Measurements from ENCODE around the gene ENOX1.

The ENOX1 gene

DNA sequence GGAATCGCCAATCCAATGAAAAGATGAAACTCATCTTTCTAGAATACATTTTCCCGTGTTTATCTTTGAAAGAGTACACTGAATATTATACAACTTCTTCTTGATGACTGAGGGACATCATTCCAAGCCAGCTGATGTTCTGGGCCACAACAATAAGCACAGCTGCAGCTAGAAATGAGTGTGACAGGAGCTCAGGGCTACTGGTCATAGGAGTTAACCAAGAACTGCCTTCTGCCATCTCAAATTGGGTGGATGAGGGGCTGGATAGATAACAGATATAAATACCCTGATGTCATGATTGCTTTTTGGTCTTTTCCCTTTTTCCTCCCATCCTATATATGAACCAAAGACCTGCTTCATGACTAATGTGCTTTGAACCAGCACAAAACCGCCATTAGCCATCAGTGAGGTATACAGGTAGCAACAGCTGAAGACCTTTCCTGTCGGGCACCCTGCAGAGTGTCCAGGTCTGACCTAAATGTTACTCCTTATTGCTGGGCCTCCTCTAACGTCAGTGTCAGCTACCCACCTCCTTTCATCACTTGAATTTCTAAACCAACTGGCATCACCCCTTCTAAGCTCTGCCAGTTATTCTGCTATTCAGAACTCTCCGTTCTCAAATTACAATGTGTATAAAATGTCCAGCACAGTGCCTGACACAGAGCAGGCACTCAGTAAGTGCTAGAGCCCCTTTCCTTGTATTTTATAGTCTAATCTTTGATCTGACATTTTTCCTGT is 178.2 kb downstream of the ENOX1 start:
- no peak for DNase-seq (ENCODE audit: low read depth in 2 of 2)

DNA sequence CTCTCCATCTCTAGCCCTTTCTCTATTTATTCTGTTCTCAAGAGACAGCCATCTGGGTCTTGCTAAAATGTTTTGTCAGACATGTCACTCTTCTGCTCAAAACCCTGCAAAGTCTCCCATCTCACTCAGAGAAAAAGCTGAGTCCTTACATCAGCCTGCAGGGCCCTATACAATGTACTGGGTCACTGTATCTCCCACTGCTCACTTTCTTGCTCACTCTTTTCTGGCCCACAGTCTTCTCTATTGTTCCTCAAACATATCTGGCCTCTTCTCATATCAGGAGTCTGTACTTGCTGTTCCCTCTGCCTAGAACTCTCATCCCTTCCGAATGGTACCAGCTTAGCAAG is 189.2 kb downstream of the ENOX1 start:
- DNase-seq (ENCODE audit: low read depth in 2 of 2), result no peak

DNA sequence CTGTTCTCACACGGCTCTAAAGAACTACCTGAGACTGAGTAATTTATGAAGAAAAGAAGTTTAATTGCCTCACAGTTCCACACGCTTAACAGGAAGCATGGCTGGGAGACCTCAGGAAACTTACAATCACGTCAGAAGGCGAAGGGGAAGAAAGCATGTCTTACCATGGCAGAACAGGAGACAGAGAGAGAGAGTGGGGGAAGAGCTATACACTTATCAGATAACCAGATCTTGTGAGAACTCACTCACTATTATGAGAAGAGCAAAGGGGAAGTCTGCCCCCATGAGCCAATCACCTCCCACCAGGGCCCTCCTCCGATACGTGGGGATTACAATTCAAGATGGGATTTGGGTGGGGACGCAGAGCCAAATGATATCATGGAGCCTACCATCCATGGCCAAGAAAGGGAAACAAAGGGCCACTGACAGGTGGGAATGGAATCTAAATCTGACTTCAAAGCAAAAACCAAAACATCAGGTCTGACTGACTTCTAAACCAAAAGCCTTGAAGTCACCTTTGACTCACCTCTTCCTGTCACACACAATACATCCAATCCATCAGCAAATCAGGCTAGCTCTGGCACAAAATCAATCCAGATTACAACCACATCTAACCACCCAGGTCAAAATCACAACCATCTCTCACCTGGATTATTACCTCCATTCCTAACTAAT is 189.7 kb downstream of the ENOX1 start:
- DNase-seq (ENCODE audit: low read depth in 2 of 2), result no peak

DNA sequence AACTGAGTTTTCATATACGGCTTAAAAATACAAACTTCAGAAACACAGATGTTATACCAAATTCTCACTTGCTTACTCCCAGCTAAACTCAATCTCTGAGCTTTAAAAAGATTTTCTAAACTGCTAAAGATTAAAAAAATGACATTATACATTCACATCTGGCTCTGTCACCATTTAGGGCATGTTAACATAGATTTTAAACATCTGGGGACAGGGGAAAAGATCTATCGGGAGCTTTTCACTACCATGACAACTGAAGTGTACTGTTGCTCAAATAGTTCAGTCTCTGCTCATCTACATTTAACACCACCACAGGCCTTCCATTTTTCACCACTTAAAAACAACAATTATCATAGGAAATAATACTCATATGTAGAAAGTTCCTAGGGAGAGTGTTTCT is 190.8 kb downstream of the ENOX1 start:
- no peak for DNase-seq (ENCODE audit: low read depth in 2 of 2)

DNA sequence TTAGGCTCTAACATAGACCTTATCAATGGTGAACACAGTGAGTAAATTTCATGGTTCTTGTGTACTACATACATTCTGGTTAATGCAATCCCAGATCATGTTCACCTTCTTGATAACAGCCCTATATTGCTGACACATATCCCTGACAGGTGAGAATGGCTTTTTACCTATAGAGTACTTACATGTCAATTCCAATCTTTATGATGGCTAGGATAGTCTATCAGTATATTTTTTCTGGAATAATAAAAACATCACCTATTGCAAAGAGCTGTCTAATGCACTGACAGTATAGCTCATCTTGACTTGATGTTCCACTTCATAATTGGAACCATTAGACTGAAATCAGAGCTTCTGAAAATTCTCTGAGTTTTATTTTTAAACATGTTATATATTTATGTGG is 199.4 kb downstream of the ENOX1 start:
- no peak for DNase-seq (ENCODE audit: low read depth in 2 of 2)

DNA sequence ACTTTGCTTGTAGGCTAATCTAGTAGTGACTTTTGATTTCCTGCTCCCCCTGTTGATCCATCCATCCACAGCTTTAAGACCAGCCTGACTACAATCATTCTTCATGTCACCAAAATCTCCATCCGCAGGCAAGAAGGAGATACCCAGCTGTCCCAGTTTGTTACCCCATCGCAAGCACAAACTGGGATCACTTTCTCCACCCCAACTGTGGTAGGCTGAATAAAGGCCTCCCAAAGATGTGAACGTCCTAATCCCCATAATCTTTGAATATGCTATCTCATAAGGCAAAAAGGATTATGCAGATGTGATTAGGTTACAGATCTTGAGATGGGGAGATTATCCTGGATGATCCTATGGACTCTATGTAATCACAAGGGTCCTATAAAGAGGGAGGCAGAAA is 202.0 kb downstream of the ENOX1 start:
- DNase-seq (ENCODE audit: low read depth in 2 of 2), result no peak

DNA sequence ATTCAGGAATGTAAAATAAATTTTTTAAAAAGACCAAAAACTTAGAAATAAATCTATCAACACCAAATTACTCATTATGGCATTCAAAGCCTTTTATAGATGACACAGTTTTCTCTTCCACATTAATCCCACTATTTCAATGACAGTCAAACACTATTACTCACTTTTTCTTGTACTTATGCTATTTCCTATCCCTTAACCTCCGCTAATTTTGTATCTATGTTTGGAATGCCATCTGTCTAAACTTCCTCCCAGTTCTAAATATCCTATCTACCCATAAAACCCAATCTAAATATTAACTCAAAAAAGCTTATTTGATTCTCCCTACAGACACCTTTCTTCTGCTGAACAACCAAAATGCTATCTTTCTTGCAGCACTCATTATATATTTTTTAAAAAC is 203.5 kb downstream of the ENOX1 start:
- DNase-seq (ENCODE audit: low read depth in 2 of 2), result no peak

DNA sequence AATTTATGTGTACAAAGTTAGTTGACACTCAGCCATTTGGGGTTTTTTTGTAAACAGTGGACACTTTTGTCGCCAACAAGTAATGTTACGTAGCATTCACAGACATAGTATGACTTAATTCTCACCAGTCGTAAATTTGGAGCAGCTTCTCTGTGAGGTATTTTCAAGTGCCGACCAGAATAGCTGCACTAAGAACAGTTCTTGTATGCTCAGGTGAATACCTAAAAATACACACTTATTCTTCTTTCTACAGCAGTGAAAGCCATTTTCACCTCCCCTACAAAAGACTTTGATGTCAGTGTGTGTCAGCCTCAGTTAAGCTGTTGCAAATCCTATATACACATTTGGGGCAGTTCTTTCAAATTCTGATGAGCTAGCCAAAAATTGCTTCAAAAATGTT is 206.5 kb downstream of the ENOX1 start:
- no peak for DNase-seq (ENCODE audit: low read depth in 2 of 2)

DNA sequence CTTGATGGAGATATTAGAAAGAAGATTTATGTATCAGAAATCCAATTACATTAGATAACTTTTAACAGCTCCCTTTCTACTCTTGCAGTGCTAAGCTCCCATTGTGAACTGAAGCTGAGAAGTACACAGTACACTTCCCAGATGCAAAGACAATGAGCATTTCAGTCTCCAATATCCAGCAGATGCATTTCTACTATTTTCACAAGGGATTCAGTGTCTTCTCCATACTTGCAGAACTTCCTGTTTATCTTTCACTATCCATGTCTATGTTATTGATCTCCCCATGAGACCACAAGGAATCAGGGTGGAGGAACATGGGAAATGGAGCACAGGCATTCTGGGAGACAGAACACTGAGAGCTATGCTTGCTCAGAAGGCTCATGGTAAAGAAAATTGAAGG is 207.5 kb downstream of the ENOX1 start:
- DNase-seq (ENCODE audit: low read depth in 2 of 2), result no peak

DNA sequence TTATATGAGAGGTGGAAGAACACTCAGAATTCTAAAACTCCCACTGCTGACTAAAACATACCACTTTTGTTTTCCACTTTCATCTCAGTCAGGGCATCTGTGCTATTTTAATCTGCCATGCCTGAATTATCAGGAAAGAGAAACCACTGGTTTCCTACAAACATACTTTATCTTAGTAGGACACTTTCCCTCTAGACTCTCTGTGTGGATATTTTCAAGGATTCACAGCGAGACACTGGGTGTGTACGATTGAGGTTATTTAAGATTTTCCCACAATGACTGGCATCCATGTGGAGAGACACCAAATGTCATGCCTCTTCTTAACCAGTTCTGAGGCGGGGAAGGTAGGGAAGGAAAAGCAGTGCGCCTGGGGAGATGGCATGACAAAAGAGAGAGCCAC is 212.2 kb downstream of the ENOX1 start:
- no peak for DNase-seq (ENCODE audit: low read depth in 2 of 2)

DNA sequence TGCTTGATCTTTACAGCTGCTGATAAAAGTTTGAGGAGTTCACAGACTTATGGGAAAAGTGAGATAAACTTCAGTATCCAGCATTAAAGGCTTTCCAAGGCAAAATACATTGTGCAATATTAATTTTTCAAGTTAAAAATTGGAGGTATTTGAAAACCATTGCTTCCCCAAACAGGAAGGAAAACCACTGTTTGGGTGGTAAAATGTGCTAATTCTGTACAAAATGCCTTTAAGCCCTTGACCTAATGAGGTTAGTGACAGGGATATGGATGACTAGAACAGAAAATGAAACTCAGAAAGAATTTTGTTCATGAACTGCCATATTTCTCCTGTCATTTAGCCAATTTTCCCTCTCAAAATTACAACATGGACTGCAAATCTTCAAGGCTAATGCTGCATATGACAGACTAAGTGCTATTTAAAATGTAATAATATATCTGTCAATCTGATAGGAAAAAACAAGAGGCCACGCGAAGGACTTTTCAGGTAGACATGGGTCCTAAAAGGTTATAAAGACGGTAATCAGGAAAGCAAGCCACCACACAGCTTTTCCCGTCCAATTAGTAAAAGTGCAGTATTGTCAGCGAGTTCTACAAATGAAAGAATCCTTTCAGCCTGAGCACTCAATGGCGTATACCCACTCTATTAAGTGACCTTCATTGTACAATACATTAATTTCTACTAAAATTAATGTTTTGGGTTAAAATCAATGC is 212.8 kb downstream of the ENOX1 start:
- DNase-seq (ENCODE audit: low read depth in 2 of 2), result no peak

DNA sequence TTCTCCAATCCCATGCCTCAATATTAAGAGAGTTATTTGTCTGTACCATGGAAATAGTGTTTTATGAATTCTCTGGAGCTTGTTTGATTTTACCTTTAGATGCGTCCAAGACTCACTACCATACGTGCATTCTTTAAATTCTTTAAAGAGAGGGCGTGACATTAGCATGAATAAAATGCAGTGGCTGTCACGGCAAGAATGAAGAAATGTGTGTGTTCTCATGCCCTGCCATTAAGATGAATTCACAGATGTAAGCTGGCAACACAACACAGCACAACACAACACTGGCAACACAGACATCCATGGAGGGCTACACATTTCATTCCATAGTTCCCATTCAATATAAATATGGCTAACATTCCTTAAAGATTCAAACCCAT is 213.4 kb downstream of the ENOX1 start:
- DNase-seq (ENCODE audit: low read depth in 2 of 2), result no peak

DNA sequence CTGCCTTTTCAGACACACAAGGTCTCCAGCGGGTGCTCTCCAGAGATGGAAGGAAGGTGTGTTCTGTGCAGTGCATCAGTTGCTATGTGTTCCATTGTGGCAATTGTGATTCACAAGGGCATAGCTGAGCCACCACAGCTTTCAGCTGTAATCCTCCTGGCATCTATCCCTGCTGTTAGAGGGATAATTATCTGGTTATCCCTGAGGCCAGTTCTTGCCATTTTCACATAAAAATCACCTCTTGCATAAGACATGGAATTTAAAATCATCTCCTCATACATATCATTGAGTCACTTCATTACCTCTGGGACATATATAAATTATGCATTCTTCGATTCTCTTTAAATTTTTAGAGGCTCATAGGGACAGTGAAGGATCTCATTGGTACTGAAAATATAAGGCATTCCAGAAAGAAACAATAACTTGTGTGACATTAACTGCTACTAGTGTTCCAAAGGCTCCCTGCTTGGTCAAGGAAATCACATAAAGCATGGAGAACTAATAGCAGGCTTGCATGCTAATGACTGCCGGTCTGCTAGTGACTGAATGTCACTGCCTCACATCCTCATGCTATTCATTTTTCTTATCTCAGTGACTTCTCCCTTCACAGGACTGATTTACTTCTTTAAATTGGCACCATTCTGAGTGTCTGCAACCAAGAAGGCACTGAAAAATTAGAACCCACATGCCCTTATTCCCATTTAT is 214.0 kb downstream of the ENOX1 start:
- DNase-seq (ENCODE audit: low read depth in 2 of 2), result no peak

DNA sequence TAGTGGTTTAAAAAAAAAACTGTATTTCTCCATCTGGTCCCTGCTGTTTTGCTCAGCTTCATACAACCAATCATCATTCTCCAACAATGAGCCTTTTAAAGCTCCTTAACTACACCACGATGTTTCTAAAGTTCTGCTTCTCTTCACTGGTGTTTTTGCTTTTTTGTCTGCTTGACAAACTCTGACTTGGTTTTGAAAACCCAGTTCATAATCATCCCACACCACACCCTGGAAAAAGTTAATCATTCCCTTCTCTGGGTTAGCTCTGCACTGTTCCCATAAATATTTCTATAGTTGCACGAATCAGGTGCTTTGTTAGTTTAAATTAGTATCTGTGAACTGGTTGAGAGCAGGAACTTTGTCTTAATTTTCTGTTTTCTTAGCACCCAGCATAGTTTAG is 217.1 kb downstream of the ENOX1 start:
- no peak for DNase-seq (ENCODE audit: low read depth in 2 of 2)

DNA sequence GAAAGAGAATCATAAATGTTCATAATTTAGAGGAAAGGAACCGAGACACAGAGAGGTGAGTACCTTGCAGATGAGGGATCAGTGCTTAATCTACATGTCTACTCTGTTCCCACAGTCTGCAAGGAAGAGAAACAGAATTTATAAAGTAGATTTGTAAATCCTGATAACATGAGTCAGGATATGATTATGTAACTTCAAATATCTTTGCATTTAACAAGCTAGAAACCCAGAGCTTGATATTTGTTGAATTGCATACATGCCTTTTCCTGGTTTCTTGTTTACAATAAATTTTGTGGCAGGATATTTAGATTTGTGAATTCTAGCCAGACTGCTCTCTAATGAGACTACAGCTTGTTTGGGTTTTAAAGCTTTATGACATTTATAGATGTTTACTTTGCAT is 219.2 kb downstream of the ENOX1 start:
- no peak for DNase-seq (ENCODE audit: low read depth in 2 of 2)

DNA sequence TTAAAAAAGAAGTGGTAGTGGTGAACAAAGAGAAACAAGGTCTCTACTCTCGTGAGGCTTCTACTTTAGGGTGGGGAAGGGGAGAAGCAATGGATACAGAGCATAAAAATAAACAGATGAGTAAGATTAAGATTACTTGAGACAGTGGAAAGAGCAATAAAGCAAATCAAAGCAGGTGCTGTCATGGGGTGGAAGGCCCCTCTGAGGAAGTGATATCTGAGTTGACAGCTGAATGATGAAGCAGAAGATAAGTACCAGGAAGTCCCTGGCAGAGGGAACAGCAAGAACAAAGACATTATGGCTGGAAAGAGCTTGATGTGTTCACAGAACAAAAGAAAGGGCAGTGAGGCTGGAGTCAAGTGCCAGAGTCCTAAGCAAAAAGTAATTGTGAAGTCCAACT is 221.8 kb downstream of the ENOX1 start:
- DNase-seq (ENCODE audit: low read depth in 2 of 2), result no peak

DNA sequence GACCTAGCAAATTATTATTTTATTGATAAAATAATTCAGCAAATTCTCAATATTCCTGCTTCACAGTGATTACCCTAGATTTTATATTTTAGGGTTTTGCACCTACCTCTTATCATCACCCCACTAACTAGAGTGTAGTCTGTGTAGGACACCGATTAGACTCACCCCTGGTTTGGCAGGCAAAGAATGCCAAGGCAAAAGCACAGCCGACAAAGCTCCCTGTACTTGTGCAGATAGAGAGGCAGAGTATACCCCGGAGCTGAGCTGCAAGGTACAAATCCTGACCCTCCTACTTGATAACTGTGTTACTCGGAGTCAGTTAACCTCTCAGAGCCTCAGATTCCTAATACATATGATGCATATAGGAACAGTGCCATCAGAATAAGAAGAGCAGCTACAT is 225.7 kb downstream of the ENOX1 start:
- no peak for DNase-seq (ENCODE audit: low read depth in 2 of 2)

DNA sequence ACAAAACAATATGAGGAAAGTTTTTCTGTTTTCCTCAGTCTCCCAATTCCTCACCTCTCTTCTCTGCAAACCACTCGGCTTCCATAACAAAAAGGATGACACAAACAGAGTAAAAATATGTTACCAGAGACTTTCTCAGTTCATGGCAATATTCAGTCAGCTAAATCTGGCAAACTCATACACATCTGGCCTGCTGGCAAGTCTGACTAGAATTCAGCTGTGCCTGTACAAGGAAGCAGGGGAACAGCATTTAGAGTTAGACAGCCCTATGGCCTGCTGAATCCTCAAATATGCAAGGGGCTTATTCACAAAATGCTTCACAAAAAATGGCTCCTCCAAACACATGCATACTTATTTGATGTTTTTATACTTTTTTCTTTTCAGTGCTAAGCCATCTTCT is 227.8 kb downstream of the ENOX1 start:
- no peak for DNase-seq (ENCODE audit: low read depth in 2 of 2)

DNA sequence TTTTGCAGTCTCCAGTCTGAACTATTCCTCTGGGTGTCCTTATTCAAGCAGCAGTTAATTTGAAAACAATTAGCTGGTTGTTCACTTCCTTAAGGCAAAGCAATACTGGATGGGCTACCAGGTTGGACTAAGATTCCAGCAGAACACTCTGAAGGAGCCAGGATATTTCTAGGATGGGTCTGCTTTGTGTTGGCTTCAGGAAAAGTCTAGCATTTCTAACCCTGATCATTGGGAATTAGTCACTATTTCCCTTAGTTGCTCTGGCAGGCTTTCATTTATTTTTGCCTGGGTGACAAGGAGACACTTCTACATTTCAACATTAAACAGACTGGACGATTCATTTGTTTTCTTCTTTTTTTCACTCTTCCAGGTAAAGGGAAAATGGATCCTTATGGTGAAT is 228.4 kb downstream of the ENOX1 start:
- no peak for DNase-seq (ENCODE audit: low read depth in 2 of 2)

DNA sequence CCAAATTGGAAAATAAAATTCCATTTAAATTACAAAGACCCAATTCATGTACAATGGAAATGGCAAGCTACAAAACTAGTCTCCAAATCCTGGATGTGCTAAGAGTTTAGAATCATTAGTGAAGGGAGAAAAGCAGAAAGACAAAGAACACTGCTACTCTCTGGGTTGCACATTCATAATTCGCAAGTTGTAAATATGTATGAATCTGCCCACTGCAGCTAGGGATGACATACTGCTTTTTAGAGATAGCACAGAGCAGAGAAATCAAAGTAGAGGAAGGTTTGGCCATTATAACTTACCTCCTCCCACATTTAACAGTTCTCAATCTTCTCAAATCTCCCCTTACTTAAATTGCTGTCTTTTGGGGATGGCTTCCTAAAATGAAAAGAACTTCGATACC is 231.1 kb downstream of the ENOX1 start:
- no peak for DNase-seq (ENCODE audit: low read depth in 2 of 2)

DNA sequence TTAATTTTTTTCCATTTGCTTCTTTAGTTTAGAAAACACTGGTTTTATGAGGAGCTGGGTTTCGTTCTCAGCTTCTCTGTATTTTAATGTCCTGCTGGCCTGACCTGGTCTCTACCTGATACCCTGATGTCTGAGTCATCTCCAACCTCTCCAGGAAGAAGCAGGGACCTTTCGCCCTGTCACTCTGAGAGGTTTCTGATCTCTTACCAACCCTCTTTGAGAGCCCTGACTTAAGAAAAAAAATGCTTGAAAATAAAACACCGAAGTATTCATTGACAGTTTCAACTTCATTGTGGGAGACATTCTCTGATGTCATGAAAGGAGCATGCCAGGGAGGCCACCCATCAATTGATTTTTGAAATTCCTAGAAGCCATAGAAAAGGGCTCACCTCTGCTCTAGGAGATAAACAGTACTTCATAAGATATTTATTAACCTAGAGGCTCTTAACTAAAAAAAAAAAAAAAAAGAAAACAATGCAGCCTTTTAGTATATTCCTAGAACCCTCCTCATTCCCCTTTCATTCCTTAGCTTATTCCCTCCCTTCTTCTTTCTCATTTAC is 234.8 kb downstream of the ENOX1 start:
- DNase-seq (ENCODE audit: low read depth in 2 of 2), result no peak

DNA sequence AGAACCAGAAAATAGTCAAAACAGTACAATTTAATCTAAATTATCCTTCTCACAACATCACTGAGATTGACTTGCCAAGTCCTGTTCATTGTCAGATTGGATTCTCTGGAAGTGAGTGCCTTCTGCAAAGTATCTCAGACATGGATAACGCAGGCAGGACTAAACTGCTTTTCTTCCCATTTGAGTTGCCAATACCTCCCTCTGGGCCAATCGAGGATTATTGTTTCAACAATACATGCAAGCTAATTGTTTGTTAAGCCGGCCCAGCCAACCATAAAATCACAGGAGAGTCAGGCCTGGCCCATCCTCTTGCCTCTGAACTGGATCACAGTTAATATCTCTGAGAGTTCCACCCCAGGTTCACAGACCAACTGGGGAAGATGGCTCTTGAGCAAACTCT is 240.0 kb downstream of the ENOX1 start:
- no peak for DNase-seq (ENCODE audit: low read depth in 2 of 2)
